AG04449 (cell line): ENCODE measurements around the gene GPR148.
A peak's percentile ranks its signal among the peaks of the same experiment; 100 is the strongest.
"Not testable (repeated sequence)": the region's sequence is repeated elsewhere in the genome, so short reads cannot be mapped to it uniquely, and the experiment has no call there.

Experiments used
- CTCF ChIA-PET: fragments of 350-600 bp; formaldehyde crosslinking; extraction: SDS; loops from one replicate; lab custom pipeline; 2021; ENCODE audit warnings: antibody characterized with exemption; lab: Yijun Ruan, JAX
- POLR2A ChIA-PET: fragments of 400-600, 350-600 bp; formaldehyde crosslinking; extraction: SDS; loops from one replicate; lab custom pipeline; 2020; ENCODE audit warnings: antibody characterized with exemption, inconsistent platforms; lab: Yijun Ruan, JAX
- DNase-seq: peaks from one replicate; pipeline ENCODE4 v3.0.0-alpha.2; 2010; ENCODE audit warnings: low read depth, low spot score
- H3K4me3 ChIP-seq: 2 replicates; pipeline ENCODE4 v1.5.1; 2011; ENCODE audit warnings: low read depth, mild to moderate bottlenecking, control low read depth, low read length
- TF ChIP-seq, protein P1 (sequence below): IDR thresholded peaks from one replicate; pipeline ENCODE4 v1.5.1; 2011; ENCODE audit warnings: mild to moderate bottlenecking, moderate library complexity, low read length, control low read depth, inconsistent platforms; ENCODE audit not compliant: insufficient read depth; ENCODE audit errors: missing control alignments

The GPR148 gene, protein sequence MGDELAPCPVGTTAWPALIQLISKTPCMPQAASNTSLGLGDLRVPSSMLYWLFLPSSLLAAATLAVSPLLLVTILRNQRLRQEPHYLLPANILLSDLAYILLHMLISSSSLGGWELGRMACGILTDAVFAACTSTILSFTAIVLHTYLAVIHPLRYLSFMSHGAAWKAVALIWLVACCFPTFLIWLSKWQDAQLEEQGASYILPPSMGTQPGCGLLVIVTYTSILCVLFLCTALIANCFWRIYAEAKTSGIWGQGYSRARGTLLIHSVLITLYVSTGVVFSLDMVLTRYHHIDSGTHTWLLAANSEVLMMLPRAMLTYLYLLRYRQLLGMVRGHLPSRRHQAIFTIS

DNA sequence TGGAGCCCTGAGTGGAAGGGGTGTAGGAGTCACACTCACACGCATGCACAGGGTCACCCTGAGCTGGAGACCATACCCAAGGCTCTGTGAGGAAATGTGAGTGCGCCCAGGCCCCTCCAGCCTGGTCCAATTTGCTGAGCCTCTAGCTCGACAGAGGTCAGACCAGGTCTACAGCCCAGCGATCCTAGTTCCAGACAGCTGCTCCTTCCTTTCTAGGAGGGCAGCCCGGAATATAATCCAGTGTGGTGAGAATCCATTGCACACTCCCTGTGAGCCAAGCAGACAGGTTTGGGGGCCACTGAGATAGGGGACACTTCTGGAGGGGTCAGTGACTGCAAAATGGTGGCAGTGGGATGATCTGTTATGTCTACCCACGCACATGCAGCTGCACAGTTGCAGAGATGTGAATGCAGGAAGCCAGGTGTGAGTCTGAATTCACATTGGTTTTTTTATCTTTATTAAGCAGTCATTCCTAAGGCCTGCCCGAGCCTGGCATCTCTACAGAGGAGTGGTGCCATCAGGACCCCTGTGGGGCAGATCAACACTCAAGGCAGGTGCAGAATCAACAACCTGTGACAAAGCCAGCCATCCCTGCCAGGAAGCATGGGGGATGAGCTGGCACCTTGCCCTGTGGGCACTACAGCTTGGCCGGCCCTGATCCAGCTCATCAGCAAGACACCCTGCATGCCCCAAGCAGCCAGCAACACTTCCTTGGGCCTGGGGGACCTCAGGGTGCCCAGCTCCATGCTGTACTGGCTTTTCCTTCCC is at the start of gene GPR148:
Gene GPR148 (plus strand): TSS at position 522 of the 768 bp plus-strand sequence. CDS start 82 bp downstream, at position 604.
- DNase-seq: no peak
- POLR2A ChIA-PET: no interaction called here
- CTCF ChIA-PET: no interaction called here
- TF ChIP-seq, protein P1, sequence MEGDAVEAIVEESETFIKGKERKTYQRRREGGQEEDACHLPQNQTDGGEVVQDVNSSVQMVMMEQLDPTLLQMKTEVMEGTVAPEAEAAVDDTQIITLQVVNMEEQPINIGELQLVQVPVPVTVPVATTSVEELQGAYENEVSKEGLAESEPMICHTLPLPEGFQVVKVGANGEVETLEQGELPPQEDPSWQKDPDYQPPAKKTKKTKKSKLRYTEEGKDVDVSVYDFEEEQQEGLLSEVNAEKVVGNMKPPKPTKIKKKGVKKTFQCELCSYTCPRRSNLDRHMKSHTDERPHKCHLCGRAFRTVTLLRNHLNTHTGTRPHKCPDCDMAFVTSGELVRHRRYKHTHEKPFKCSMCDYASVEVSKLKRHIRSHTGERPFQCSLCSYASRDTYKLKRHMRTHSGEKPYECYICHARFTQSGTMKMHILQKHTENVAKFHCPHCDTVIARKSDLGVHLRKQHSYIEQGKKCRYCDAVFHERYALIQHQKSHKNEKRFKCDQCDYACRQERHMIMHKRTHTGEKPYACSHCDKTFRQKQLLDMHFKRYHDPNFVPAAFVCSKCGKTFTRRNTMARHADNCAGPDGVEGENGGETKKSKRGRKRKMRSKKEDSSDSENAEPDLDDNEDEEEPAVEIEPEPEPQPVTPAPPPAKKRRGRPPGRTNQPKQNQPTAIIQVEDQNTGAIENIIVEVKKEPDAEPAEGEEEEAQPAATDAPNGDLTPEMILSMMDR: no peak
- no peak within 1 kb of the TSS for H3K4me3 ChIP-seq

GRCh38 chr2:130692041-130692770 is 36.7 kb upstream of the GPR148 start:
- CTCF ChIA-PET, POLR2A ChIA-PET, H3K4me3 ChIP-seq, DNase-seq: not testable (repeated sequence)

- TF ChIP-seq, protein P1: peak; percentile 17
- DNase-seq, CTCF ChIA-PET, POLR2A ChIA-PET, H3K4me3 ChIP-seq: not testable (repeated sequence)
Observed at GRCh38 chr2:130693474-130693873, 35.4 kb upstream of the GPR148 start.

DNA sequence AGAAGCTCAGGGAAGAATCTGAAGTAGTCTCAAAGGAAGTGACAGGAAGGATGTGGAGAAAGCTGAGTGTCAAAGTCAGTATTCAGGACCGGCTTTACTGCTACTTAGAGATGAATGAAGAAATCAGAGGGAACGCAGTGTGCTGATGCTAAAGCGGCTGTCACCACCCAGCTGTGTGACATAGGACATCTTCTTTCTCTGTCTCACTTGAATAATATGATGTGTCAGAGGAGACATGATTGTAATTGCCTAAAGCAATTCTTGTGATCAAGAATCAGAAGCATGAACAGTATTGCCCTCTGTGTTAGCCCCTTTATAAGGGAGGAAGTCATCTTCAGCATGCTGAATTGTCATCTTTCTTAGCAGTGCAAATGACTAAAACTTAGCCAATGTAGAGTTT is 25.6 kb upstream of the GPR148 start:
- CTCF ChIA-PET, DNase-seq, H3K4me3 ChIP-seq, POLR2A ChIA-PET: not testable (repeated sequence)

DNA sequence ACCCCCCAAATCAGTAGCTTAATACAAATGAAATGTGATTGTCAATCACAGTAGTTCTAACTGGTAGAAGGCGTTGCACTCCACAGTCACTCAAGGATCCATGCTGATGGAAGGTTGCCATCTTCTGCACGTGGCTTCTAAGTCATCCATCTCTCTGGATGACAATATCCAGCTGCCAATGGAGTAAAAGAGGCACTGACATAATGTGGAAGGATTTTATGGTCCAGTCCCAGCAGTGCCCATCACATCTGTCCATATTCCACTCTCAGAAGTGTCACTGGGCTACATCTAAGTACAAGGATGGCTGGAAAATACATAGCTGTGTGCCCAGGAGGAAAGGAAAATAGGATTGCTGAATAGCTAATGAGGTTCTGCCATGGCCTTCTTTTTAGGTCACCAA is 14.1 kb upstream of the GPR148 start:
- CTCF ChIA-PET, H3K4me3 ChIP-seq, POLR2A ChIA-PET, DNase-seq: not testable (repeated sequence)

DNA sequence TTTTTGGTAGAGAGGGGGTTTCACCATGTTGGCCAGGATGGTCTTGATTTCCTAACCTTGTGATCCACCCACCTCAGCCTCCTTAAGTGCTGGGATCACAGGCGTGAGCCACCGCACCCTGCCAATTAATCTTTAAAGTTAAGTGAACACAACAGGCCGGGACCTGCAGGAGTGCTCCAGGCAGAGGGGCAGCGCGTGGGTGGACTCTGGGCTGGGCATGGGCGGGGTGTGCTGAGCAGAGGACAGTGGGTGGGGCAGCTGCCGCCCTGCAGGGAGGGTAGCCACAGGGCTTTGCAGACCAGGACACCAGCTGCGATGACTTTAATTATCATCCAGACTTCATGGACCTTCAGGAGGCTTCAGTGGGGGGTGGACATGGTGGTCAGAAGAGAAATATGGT is 8.8 kb upstream of the GPR148 start:
- ChIA-PET CTCF (no interaction called here), POLR2A (no interaction called here)
- TF ChIP-seq, protein P1: no peak
- DNase-seq: no peak
- H3K4me3 ChIP-seq: no peak overlapping the region

DNA sequence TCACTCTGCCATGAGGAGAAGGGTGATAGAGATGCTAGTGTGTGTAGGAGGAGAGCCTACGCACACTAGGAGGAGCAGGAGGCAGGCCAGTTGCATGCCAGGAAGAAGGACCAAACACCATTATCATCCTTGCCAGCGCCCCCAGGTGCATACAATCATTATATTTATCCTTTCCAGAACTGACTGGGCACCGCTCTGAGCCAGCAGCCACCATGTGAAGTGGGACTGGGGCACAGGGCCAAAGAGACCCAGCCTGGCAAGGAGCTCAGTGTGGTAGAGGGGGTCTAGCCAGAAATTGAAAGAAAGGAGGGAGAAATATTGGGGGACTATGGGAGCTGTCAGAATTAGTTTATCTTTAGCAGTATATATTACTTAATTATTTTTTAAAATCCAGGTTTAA is 8.3 kb upstream of the GPR148 start:
- TF ChIP-seq, protein P1: no peak
- CTCF ChIA-PET: no interaction called here
- DNase-seq: no peak
- POLR2A ChIA-PET: no interaction called here
- no peak overlapping the region for H3K4me3 ChIP-seq
